ENCODE measurements around the gene BARHL1.

Gene BARHL1

DNA sequence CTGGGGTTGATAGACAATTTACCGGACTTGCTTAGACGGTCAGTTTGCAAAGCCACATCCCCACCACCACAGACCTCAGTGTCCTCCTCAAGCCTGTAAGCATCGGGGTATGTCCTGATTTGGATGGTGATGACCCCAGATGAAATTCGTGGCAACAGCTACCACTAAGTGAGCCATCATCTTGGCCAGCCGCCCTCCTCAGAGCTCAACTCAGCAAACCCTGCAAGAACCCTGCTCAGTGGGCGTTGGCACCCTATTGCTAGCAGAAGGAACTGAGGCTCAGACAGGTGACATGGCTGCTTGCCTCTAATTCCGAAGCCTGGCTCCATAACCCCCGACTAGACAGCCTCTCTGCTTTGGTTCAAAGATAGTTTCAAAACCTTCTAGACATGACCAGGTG is 41.4 kb upstream of the BARHL1 start:
- H3K4me1 Mint-ChIP-seq: peaks cover 13% of the 10 kb centered on the region
- H3K27ac Mint-ChIP-seq: no peak overlapping the region
- no peak overlapping the region for H3K4me3 Mint-ChIP-seq
- TF ChIP-seq CTCF (IDR thresholded peaks at IDR 0.05; ENCODE audit: unreplicated experiment in 3 of 3): no peak
- peaks cover 3% of the 10 kb centered on the region for H3K9me3 Mint-ChIP-seq
- H3K27me3 Mint-ChIP-seq (ENCODE audit: low read depth): peaks cover 35% of the 10 kb centered on the region
- H3K36me3 Mint-ChIP-seq (ENCODE audit: low read depth): no peaks in the 10 kb centered on the region

DNA sequence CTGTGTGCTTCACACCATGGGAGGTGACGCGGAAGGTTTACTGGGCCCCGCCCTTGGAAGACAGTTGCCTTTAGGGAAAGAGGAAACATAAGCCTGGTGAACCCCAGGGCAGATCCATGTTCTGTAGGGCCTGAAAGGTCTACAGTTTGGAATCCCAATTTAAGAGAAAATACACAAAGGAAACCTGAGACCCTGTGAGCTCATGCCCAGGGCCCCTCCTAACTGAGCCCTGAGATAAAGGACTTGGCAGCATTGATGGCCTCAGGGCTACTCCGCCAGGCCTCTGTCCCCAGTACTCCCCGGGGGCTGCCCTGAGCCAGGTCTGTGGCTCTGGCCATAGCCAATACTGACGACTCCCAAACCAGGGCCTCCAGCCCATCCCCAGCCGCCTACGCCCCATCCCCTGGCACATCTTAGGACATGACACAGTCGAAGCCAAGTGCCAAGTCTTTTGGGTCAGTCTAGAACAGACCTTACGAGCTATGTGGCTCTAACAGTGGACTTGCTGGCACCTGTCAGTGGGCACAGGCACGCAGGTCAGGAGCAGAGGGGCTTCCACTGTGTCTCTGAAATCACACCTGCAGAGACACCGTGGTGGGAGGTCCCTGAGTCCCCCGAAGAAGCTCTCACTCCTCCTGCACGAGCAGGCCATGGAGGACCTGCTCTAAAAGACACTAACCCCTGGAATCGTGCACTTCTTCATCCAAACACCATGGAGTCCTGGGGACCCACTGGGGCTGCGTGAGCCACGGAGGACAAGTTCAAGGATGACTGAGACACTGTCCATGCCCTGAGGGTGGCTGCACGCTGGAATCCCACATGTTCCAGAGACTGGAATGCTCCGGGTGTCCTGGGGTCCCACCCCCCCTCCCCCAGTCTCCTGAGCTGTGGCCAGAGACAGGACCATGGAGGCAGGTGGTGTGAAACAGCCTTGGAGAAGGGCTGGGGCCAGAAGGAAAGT is 40.3 kb upstream of the BARHL1 start:
- H3K9me3 Mint-ChIP-seq: peaks cover under 1% of the 10 kb centered on the region
- no peak overlapping the region for H3K27ac Mint-ChIP-seq
- H3K4me1 Mint-ChIP-seq: peaks cover 23% of the 10 kb centered on the region
- no peaks in the 10 kb centered on the region for H3K36me3 Mint-ChIP-seq (ENCODE audit: low read depth)
- H3K27me3 Mint-ChIP-seq (ENCODE audit: low read depth): peaks cover 32% of the 10 kb centered on the region
- TF ChIP-seq CTCF (IDR thresholded peaks at IDR 0.05; ENCODE audit: unreplicated experiment in 3 of 3): no peak
- no peak overlapping the region for H3K4me3 Mint-ChIP-seq

- Mint-ChIP-seq H3K27ac (no peak overlapping the region), H3K4me1 (peaks cover 34% of the 10 kb centered on the region), H3K9me3 (no peaks in the 10 kb centered on the region), H3K4me3 (no peak overlapping the region), H3K36me3 (ENCODE audit: low read depth) (no peaks in the 10 kb centered on the region), H3K27me3 (ENCODE audit: low read depth) (peaks cover 30% of the 10 kb centered on the region)
- TF ChIP-seq CTCF (IDR thresholded peaks at IDR 0.05; ENCODE audit: unreplicated experiment in 3 of 3): no peak
These were observed 39.2 kb upstream of the BARHL1 start for GRCh38 chr9:132543251-132543650.

DNA sequence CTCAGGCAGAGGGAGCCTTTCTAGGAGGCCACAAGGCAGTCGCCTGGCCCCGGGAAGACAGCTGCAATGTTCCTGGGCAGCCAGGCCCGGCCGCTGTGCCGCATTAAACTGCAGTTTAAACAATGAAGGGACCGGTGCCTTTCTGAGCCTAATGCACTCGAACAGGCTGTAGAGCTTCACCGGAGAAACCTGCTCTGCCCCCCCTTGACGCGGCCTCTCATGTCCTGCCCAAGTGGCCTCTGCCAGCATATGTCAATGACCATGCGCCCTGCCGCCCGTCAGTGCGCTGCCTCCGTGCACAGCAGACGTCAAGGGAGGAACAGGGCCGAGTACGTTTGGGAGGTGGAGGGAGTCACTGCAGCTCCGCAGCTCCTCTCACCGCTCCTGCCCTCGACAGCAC is 38.4 kb upstream of the BARHL1 start:
- H3K27me3 Mint-ChIP-seq (ENCODE audit: low read depth): peaks cover 30% of the 10 kb centered on the region
- no peak overlapping the region for H3K4me3 Mint-ChIP-seq
- no peaks in the 10 kb centered on the region for H3K9me3 Mint-ChIP-seq
- H3K4me1 Mint-ChIP-seq: peaks cover 41% of the 10 kb centered on the region
- no peaks in the 10 kb centered on the region for H3K36me3 Mint-ChIP-seq (ENCODE audit: low read depth)
- no peak for TF ChIP-seq CTCF (IDR thresholded peaks at IDR 0.05; ENCODE audit: unreplicated experiment in 3 of 3)
- H3K27ac Mint-ChIP-seq: peak overlapping the region in 2 of 3 experiments; percentile 37 to 51

DNA sequence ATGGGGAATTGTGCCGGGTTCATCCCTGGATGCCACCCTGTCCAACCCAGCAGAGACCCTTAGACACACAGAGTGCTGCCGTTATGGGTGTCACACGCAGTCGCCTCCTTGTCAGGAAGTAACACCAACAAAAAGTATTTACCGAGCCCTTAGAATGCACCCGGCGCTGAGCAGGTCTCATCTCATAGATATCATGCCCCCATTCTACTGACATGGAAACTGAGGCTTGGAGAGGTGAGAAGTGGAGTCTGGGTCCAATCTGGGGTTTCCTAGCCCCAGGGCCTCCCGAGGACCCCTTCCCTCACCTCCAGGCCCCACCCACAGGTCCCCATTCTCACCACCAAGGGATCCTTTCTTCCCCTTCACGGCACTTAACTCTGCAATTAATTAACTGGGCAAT is 36.8 kb upstream of the BARHL1 start:
- H3K27ac Mint-ChIP-seq: peak overlapping the region in 1 of 3 experiments; percentile 90
- no peaks in the 10 kb centered on the region for H3K36me3 Mint-ChIP-seq (ENCODE audit: low read depth)
- H3K4me1 Mint-ChIP-seq: peaks cover 48% of the 10 kb centered on the region
- no peaks in the 10 kb centered on the region for H3K9me3 Mint-ChIP-seq
- no peak for TF ChIP-seq CTCF (IDR thresholded peaks at IDR 0.05; ENCODE audit: unreplicated experiment in 3 of 3)
- H3K27me3 Mint-ChIP-seq (ENCODE audit: low read depth): peaks cover 30% of the 10 kb centered on the region
- H3K4me3 Mint-ChIP-seq: no peak overlapping the region
